Measurements from ENCODE around the gene KCTD19.

KCTD19 gene

DNA sequence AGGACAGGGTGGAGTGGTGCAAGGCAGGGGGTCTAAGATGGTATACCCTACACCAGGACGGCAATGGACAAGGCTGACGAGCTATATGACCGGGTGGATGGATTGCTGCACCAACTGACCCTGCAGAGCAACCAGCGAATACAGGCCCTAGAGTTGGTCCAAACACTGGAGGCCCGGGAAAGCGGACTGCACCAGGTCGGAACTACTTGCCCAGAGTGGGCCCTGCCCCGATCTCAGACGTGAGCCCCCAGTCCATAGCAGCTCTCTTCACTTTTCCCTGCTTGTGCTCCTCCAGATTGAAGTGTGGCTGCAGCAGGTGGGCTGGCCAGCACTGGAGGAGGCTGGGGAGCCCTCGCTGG is 44.1 kb downstream of the KCTD19 start:
- DNase-seq, result no peak

DNA sequence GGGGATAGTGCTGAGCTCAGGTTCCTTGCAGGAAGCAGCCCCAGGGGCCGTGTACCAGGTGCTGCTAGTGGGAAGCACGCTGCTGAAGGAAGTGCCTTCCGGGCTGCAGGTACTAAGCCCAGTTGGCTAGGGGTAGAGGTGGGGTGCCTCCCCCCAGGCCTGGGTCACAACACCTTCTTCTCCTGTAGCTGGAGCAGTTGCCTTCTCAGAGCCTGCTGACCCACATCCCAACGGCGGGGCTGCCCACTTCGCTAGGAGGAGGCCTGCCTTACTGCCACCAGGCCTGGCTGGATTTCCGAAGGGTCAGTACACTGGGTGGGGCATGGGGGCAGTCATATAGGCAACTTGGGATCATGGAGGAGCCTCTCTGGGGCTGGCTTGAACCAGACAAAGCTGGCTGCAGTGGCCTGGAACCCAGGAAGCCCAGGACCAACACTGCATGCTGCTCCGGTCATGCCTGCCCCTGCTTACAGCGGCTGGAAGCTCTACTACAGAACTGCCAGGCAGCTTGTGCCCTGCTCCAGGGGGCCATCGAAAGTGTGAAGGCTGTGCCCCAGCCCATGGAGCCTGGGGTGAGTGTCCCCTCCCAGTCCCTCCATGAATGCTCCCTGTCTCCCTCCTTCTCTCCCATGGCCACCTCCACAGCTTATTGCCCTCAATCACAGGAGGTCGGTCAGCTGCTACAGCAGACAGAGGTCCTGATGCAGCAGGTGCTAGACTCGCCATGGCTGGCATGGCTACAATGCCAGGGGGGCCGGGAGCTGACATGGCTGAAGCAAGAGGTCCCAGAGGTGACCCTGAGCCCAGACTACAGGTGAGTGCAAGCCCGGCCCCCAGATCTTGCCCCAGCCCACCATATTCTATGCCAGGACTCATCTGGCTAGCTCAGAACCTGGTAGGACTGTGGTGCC is 44.8 kb downstream of the KCTD19 start:
- no peak for DNase-seq

DNA sequence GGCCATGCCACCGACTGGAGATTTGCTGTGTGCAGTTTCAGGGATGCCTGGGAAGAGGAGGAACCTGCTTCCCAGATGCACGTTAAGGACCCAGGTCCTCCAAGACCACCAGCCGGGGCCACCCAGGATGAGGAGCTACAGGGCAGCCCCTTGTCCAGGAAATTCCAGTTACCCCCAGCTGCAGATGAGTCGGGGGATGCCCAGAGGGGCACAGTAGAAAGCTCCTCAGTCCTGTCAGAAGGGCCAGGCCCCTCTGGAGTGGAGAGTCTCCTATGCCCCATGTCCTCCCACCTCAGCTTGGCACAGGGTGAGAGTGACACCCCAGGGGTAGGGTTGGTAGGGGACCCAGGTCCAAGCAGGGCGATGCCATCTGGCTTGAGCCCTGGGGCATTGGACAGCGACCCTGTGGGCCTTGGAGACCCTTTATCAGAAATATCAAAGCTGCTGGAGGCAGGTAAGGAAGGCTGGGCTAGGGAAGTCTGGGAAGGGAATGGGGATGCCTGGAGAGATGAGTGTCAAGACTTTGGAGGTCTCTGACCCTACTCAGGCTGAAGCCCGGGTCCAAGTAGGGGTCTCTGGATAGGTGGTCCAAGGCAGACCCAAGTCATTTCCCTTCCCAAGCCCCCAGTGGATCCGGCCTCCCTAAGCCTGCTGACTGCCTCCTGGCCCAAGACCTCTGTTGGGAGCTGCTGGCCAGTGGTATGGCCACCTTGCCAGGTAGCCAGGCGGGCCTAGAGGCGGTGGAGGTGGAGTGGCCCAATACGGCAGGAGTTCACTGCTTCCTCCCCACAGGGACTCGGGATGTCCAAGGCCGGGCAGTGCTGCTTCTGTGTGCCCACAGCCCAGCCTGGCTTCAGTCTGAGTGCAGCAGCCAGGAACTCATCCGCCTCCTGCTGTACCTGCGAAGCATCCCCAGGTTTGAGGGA is 46.2 kb downstream of the KCTD19 start:
- DNase-seq, result no peak

DNA sequence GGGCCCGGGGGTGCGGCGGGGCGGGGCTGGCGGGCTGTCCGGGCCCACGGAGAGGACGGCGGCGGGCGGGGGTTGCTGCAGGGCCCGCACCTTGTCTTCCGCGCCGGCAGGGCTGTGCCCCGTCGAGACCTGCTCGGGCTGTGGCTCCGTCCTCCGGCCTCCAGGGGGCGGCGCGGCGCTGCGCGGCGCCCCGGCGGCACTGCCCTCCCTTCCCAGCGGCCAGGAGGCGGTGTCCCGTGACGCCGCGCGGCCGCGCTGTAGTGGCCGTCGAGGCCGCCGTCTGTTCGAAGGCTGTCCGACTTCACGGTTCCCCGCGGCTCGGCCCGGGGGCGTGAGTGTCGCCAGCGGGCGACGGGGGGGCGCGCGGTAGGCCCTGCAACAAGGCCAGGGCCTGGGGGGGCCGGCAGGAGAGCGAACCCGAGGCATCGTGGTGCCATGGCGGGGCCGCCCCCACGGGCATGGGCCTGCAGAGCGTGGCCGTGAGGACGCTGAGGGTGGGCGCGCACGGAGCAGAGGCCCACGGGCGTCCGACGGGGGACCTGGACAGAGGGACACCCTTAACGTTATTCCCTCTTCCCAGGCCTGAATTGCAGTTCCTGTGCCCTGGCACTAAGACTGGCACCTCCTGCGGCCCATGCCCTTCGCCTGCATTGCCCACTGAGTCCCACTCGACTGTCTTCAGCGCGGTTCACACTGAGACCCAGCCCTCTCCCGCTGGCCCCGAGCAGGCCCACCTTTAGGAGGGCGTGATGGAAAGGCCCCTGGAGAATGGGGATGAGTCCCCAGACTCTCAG is 47.0 kb downstream of the KCTD19 start, which contains the start of gene PLEKHG4:
Gene PLEKHG4 (plus strand): TSS at position 237 of the 794 bp plus-strand sequence. CDS start 513 bp downstream, at position 750.
- DNase-seq, result peak; percentile 52

DNA sequence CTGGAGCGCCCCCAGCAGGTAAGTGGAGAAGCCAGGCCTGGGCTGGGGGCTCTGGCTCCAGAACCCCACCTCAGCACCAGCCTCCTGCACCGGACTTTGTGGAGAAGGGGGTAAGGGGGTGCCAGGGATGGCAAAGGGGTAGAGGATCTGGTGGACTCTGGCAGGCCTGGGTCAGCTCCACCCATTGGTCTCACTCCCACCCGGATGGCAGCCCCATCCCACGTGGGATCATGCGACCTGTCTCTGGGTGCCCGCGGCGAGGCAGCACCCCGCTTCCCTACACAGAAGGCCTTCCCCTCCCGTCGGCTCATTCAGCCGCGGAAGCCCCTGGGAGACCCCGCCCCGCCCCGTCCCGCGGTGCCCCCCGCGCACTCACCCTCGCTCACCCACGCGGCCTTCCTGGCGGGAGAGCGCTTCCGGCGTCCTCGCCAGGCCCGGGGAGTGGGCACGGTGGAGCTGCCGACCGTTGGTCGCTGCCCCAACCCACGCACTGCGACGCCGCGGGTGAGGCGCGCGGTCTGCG is 47.7 kb downstream of the KCTD19 start:
- no peak for DNase-seq

DNA sequence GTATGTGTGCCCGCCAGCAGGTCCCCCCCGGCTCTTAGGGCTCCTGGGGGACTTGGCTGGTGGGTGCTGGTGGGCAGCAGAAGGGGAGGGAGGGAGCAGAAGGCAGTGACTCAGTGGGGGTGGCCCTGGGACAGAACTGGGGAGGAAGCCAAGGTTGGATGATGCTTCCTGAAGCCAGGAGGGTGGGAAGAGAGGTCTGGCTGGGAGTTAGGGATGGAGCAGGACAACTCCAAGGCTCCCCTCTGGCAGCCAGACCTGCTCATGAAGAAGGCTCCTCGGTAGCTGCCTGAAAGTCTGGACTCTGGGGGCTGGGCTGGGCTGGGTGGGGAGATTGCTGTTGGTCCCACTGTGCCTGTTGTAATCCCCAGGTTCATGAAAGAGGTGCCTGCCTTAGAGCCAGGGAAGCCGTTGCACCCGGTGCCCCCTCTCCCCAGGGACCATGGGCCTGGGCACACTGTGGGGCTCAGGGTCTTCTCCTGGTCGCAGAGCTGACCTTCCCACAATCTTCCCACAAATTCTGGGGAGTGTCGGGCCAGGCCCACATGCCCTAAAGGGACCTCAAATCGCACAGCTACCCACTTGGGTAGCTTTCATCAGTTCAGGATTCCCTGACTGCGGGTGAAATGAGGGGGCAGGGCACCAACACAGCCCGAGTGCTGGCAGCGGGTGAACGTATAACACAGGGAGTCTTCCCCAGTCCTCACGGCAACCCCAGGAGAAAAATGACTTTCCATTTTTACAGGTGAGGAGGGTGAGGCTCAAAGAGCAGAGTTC is 48.4 kb downstream of the KCTD19 start:
- peak; percentile 43 for DNase-seq

DNA sequence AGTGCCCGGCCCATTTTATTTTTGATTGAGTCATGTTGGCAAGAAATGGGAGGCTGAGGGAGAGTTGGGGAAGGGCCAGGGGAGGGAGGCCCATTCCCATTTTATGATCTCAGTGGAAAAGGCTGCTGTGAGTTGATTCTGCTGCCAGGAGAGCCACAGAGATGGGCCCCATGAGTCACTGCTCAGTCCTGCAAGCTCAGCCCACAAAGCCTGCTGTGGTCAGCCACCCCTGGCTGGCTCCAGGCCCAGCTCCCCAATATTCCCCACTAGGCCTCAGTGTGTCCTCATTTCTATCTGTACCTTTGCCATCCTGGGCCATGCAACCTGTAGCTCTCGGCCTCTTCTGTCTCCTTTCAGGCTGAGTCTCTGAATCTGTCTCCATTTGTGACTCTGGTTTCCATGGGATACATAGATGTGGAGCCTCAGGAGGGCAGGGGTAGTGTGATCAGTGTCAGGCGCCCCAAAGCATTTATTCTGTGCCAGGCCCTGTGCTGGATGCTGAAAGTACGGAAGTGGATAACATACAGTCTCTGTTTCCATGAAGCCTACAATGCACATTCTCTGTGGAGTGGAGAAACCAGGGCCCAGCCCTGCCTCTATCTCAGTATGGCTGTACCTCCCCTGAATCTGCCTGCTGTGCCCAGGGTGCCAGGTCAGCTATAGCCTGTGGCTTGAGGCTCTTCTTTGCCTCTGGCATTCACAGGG is 49.1 kb downstream of the KCTD19 start:
- DNase-seq, result peak; percentile 57

DNA sequence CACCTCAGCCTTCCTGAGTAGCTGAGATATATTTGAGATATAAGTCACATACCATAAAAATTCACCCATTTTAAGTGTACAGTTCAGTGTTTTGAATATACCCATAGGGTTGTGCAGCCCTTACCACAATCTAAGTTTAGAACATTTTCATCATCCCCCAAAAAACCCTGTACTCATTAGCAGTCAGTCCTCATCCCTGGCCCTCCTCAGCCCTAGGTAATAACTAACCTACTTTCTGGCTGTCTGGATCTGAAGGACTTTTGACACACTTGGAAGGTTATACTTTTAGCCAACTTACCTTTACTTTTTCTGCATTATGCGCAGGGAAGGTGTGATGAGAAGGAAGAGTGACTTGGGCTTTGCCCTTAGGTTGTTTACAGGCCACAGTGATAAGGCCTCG is 51.2 kb downstream of the KCTD19 start:
- no peak for DNase-seq

DNA sequence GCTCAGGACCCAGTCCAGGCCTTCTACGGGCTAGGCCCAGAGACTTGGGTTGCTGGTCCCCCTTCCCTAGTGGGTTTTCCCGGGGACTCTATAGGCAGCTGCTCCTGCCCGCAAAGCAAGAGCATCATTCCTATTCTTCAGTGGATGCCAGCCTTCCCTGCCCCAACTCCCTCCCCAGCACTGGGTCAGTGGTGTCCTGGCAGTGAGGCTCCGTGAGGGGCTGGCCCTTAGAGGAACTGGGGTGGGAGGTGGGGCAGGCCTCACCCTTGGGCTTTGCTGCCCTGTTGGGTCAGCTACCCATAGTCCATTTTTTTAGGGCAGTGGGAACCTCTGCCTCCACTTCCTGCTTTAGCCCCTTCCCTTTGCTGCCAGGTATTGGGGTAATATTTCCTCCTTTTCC is 55.1 kb downstream of the KCTD19 start:
- DNase-seq, result no peak

DNA sequence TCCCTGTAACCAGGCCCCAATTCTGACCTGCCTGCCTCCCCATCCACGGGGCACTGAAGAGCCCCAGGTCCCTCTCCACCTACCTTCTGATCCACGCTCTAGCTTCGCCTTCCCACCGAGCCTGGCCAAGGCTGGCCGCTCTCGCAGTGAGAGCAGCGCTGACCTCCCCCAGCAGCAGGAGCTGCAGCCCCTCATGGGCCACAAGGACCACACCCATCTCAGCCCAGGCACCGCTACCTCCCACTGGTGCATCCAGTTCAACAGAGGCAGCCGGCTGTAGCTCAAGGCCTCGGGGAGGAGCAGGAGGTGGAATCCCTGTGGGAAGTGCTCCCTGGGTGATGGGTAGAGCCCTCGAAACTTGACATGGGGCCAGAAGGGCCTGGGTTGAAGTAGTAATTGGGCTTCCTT is 55.6 kb downstream of the KCTD19 start:
- no peak for DNase-seq

DNA sequence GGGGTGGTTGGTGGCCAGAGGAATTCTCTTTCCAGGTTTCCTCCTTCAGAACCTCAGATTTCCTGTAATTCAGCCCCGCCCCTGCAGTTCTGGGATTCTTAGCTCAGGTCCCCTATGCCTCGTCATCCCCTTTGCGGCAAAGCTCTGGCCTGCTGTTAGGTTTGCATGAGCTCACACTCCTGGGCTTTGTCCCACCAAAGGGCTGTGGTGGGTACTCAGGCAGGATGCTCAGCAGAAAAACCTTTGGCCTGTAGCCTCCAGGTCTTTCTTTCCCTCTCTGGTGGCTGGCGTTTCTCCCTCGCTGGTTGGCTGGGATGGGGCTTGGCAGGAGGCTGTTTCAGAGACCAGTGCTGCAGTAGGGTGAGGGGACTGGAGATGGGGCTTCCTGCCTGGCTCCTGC is 56.8 kb downstream of the KCTD19 start:
- no peak for DNase-seq

DNA sequence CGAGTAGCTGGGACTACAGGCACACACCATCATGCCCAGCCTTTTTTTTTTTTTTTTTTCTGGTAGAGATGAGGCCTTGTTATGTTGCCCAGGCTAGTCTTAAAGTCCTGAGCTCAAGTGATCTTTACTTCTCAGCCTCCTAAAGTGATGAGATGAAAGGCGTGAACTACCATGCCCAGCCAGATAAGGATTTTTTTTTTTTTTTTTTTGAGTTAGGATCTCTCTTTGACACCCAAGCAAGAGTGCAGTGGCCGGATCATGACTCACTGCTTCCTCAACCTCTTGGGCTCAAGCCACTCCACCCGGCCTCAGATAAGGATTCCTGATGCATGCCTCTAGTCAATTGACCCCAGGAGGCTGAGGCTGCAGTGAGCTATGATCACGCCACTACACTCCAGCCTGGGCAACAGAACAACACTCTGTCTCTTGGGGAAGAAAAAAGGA is 58.4 kb downstream of the KCTD19 start:
- DNase-seq, result no peak

DNA sequence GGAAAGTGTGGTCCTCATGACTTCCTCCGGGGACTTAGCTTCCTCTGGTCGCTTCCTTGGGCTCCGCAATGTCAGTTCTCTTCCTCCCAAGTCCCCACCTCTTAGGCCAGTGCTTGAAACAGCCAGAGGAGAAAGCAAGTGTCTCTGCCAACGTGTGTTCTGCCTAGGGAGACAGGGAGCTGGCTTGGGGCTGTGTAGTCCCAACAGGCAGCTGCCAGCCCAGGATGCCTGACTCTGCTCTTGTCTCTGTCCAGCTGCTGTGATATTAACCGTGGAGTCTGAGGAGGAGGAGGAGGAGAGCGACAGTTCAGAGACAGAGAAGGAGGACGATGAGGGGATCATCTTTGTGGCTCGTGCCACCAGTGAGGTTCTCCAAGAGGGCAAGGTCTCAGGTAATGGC is 60.7 kb downstream of the KCTD19 start:
- no peak for DNase-seq

DNA sequence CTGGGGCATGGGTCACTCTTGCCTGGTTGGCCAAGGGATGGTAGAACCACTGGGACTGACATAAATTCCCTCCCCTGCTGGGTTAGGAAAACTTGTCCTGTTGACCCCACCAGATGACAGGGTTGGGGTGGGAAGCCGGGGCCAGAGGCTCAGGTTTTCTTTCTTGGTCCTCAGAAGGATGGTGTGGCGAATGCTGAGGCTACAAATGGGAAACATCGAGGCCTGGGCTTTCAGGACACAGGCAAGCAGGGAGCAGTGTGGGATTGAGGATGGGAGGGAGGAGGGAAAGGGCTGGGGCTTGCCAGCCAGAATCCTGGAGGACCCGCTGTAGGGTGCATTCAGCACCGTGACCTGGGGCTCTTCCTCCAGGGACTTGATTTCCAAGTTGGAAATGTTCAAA is 61.7 kb downstream of the KCTD19 start:
- DNase-seq, result no peak

DNA sequence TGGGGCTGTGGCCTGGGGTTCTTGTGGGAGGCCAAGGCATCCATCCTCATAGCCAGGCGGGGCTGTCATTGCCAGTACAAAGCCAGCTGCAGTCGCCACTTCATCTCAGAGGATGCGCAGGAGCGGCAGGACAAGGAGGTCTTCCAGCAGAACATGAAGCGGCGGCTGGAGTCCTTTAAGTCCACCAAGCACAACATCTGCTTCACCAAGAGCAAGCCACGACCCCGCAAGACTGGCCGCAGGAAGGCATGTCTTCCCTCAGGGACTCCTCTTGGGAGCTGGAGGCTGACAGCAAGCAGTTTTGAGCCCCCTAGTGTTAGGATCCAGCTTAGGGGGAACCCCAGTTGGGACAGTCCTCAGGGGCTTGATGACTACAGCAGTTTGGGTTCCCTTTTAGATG is 62.3 kb downstream of the KCTD19 start:
- DNase-seq, result no peak

DNA sequence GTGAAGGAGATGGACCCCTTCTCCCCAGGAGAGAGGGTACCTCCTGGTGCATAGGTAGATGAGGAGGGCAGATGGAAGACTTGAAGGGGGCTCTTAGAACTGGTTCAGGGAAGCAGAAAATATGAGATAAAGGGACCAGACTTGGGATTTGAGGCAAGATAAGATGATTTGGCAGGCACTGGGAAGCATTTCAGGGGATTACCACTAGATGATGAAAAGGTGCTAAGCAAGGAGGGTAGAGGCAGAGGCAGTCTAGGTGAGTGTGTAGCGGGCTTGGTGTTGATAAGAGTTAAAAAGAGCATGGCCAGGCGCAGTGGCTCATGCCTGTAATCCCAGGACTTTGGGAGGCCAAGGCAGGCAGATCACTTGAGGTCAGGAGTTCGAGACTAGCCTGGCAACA is 63.3 kb downstream of the KCTD19 start:
- no peak for DNase-seq

DNA sequence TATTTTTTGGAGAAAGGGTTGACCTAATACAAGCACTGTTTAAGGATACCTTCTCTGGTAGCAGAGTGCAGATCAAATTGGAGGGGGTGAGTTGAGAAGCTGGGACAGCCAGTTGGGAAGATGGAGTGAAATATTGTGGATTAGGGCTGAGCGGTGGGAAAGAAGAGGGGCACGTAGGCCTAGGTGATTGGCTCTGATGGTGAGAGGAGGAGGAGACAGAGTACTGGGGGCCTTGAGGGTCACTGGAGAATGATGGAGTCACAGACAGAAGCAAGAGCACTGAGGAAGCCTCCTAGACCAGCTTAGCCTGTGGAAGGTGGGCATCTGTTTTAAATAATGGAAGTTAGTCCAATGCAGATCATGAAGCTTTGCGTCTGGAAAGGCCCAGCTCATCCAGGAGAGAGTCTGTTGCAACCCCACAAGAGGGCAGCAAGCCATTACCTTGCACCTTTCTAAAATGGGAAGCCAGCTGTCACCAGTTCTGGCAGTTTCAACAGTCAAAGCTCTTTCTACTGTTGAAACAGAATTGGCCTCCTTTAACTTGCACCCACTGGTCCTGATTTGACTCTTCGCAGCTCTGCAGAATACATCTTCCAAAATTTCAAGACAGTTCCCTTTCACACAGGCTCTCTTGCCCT is 66.0 kb downstream of the KCTD19 start:
- DNase-seq, result no peak

DNA sequence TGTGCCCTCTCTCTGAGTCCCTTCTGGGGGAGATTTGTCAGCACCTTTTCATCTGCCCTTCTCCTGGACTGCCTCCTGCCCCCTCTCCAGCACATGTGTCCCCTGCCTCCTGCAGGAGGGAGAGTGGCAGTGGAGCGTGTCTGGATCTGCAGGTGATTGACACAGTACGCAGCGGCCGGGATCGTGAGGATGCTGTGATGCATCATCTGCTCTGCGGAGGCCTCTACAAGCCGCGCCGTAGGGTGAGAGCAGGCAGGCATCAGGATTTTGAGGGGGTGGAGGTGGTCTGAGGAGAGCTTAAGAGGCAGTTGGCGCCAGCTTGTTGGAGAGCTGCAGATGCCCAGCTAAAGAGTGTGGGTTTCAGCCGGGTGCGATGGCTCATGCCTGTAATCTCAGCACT is 66.8 kb downstream of the KCTD19 start:
- no peak for DNase-seq

DNA sequence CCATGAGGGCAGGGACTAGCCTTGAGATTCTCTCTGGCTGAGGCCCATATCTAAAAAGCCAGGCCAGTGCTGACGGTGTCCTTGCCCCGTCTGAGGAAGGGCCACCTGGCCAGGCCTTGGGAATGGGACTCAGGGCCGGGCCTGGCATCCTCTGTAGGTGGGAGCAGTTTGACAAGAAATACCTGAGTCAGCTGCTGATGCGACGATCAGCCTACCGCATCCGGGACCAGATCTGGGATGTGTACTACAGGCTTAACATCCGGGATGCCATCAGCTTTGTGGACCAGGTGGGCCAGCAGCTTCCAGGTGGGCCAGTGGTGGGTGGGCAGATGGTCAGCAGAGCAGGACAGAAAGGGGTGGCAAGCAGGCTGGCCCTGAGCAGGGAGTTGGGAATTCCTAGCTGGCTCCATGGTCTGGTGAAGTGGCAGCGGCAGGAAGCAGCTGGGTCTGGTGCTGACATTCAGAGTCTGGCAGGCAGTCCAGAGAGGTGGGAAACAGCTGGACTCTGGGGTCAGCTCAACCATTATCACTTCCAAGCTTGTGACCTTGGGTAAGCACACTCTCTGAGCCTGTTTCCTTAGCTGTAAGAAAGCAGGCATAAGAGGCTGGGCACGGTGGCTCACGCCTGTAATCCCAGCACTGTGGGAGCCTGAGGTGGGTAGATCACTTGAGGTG is 68.2 kb downstream of the KCTD19 start:
- DNase-seq, result no peak
